Coronary artery (tissue), 2 donors: ENCODE results near the gene MBOAT2.

ENCODE experiments used
- DNase-seq: peaks from one replicate; pipeline ENCODE4 v3.0.0-alpha.2; 2017; ENCODE audit warnings: low spot score
- H3K27ac ChIP-seq, 2 donors: fragments of 200-600 bp; sonication (generic); one replicate each; pipeline ENCODE4 v1.5.1; 2016 to 2019
- H3K4me3 ChIP-seq: fragments of 200-600 bp; sonication (generic); 2 replicates; pipeline ENCODE4 v1.5.1; 2016; ENCODE audit warnings: mild to moderate bottlenecking, moderate library complexity
- TF ChIP-seq, protein P1 (sequence below): fragments of 200-600 bp; sonication (generic); IDR thresholded peaks from one replicate; pipeline ENCODE4 v1.5.1; 2019; ENCODE audit warnings: antibody characterized with exemption

MBOAT2 gene

DNA sequence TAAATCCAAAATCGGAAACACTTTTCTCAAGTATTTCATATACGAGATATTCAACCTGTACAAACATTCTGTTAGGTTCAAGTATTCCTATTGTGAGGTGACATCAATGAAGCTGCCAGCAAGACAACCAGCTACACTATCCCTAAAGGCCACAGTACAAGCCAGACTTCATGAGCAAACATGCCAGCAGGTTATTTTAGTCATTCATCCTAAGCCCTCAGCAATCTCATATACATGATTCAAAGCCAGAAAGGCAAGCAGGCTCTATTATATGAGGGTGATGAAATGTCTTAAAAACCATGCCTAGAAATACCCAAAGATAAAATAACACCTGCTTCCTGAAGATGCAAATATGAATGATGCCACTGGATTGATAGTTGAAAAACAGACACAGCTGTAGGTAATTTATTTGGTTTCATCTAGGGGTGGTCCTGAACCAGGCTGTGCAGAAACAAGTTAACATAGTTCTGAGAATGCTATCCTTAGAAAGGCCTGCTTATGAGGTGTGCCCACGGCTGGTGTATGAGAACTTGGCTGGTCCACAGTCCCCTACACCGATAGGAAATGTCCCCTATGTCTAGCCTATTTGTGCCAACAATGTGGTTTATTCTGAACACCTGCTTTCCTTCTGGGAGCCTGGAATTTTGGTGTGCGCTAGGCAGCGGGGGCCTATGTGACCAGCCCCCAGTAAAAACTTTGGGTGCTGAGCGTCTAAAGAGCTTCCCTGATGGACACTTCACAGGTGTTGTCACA is 117.9 kb downstream of the MBOAT2 start:
- no peak overlapping the region for H3K4me3 ChIP-seq
- no peak for DNase-seq
- H3K27ac ChIP-seq = no peak overlapping the region
- TF ChIP-seq, protein P1, sequence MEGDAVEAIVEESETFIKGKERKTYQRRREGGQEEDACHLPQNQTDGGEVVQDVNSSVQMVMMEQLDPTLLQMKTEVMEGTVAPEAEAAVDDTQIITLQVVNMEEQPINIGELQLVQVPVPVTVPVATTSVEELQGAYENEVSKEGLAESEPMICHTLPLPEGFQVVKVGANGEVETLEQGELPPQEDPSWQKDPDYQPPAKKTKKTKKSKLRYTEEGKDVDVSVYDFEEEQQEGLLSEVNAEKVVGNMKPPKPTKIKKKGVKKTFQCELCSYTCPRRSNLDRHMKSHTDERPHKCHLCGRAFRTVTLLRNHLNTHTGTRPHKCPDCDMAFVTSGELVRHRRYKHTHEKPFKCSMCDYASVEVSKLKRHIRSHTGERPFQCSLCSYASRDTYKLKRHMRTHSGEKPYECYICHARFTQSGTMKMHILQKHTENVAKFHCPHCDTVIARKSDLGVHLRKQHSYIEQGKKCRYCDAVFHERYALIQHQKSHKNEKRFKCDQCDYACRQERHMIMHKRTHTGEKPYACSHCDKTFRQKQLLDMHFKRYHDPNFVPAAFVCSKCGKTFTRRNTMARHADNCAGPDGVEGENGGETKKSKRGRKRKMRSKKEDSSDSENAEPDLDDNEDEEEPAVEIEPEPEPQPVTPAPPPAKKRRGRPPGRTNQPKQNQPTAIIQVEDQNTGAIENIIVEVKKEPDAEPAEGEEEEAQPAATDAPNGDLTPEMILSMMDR = no peak

GRCh38 chr2:8884812-8885211 is 118.7 kb downstream of the MBOAT2 start:
- no peak overlapping the region for H3K4me3 ChIP-seq
- H3K27ac ChIP-seq = no peak overlapping the region
- no peak for DNase-seq
- TF ChIP-seq, protein P1 = no peak

- TF ChIP-seq, protein P1 = no peak
- Histone ChIP-seq H3K27ac (no peak overlapping the region), H3K4me3 (no peak overlapping the region)
- no peak for DNase-seq
Observed at GRCh38 chr2:8882094-8882493, 121.4 kb downstream of the MBOAT2 start.

GRCh38 chr2:8877894-8878293 is 125.6 kb downstream of the MBOAT2 start:
- TF ChIP-seq, protein P1 = no peak
- H3K4me3 ChIP-seq = no peak overlapping the region
- no peak overlapping the region for H3K27ac ChIP-seq
- no peak for DNase-seq

GRCh38 chr2:8877332-8877731 is 126.2 kb downstream of the MBOAT2 start:
- TF ChIP-seq, protein P1 = no peak
- no peak overlapping the region for H3K27ac ChIP-seq
- H3K4me3 ChIP-seq = no peak overlapping the region
- no peak for DNase-seq

DNA sequence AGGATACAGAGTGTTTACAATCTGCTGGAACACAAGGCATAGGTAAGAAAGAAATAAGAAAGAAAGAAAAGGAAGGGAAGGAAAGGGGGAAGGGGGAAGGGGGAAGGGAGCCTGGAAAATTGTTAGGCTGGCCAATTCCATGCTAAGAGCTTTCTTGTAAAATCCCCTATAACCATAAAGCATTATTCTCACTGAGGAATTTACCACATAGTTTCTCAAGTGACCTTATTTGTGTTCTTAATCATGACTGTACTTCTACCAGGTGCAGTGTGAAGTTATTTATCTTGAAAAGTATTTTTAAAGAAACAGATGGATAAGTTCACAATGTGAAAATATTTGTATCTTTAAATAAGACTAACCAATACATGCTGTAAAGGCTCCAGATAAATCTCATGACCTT is 126.9 kb downstream of the MBOAT2 start:
- TF ChIP-seq, protein P1 = no peak
- Histone ChIP-seq H3K27ac (no peak overlapping the region), H3K4me3 (no peak overlapping the region)
- DNase-seq = no peak

- no peak overlapping the region for H3K4me3 ChIP-seq
- H3K27ac ChIP-seq = no peak overlapping the region
- DNase-seq = no peak
- TF ChIP-seq, protein P1 = no peak
Observed at GRCh38 chr2:8872821-8873432, 130.6 kb downstream of the MBOAT2 start.
